ENCODE data around the gene SENP2.
"Not testable (repeated sequence)": the region's sequence is repeated elsewhere in the genome, so short reads cannot be mapped to it uniquely, and the experiment has no call there.

SENP2 gene

GRCh38 chr3:185647880-185648210 lies 61.8 kb downstream of the SENP2 start:
- no peak for DNase-seq
- no peak for ATAC-seq

- DNase-seq (no peak), ATAC-seq (no peak)
These were observed 62.3 kb downstream of the SENP2 start for GRCh38 chr3:185648396-185648795.

- DNase-seq (no peak), ATAC-seq (no peak)
These were observed 63.3 kb downstream of the SENP2 start for GRCh38 chr3:185649414-185649813.

GRCh38 chr3:185651971-185652370 lies 65.9 kb downstream of the SENP2 start:
- DNase-seq (no peak), ATAC-seq (no peak)

GRCh38 chr3:185653949-185654757 lies 68.1 kb downstream of the SENP2 start:
- ATAC-seq (no peak), DNase-seq (no peak)

- no peak for DNase-seq
- ATAC-seq = no peak
These were observed 68.7 kb downstream of the SENP2 start for GRCh38 chr3:185654758-185655145.

GRCh38 chr3:185655426-185656320 lies 69.6 kb downstream of the SENP2 start:
- DNase-seq (no peak), ATAC-seq (no peak)

- DNase-seq = no peak
These were observed 70.3 kb downstream of the SENP2 start for GRCh38 chr3:185656321-185656840.

GRCh38 chr3:185657211-185657610 lies 71.1 kb downstream of the SENP2 start:
- DNase-seq (no peak), ATAC-seq (no peak)

More at GRCh38 chr3:185656321-185656840, 70.3 kb downstream of the SENP2 start:
- ATAC-seq = no peak

- no peak for ATAC-seq
- no peak for DNase-seq
These were observed 71.8 kb downstream of the SENP2 start for GRCh38 chr3:185657691-185658503.

- DNase-seq (no peak), ATAC-seq (peak; percentile 24)
These were observed 72.4 kb downstream of the SENP2 start for GRCh38 chr3:185658504-185658912.

GRCh38 chr3:185658943-185659342 lies 72.8 kb downstream of the SENP2 start:
- DNase-seq (no peak), ATAC-seq (no peak)

GRCh38 chr3:185659942-185660921 lies 74.1 kb downstream of the SENP2 start:
- DNase-seq = peak; percentile 74
- ATAC-seq = peak; percentile 81

GRCh38 chr3:185661296-185661695 lies 75.2 kb downstream of the SENP2 start:
- DNase-seq, ATAC-seq: not testable (repeated sequence)

- DNase-seq (no peak), ATAC-seq (no peak)
These were observed 75.7 kb downstream of the SENP2 start for GRCh38 chr3:185661772-185662171.

GRCh38 chr3:185663929-185664328 lies 77.8 kb downstream of the SENP2 start:
- DNase-seq (no peak), ATAC-seq (no peak)

- no peak for ATAC-seq
- no peak for DNase-seq
These were observed 81.5 kb downstream of the SENP2 start for GRCh38 chr3:185667574-185667973.

- no peak for DNase-seq
- ATAC-seq = no peak
These were observed 91.2 kb downstream of the SENP2 start for GRCh38 chr3:185677146-185677829.

- no peak for ATAC-seq
- DNase-seq = no peak
These were observed 91.9 kb downstream of the SENP2 start for GRCh38 chr3:185678027-185678426.

GRCh38 chr3:185680231-185680630 lies 94.1 kb downstream of the SENP2 start:
- no peak for DNase-seq

More at GRCh38 chr3:185680231-185680630, 94.1 kb downstream of the SENP2 start:
- ATAC-seq = no peak
